ENCODE results near the gene PCCA.

Gene PCCA

DNA sequence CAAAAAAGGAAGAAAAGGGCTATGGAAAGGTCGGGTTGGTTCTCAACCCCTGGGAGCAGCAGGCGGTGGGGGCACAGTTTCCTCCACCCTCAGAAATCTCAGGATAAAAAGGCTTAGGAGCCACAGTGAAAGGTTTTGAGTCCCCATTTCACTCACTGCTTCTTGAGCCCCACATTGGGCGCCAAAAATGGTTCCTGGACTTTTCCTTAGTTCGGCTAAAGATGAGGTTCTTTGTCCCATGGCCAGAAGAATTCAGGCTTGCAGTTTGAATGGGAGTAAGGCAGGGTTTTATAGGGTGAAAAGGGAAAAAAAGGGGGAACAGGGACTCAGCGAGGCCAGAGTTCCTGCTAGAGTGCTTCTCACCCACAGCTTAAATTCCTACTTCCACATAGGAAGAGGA lies 320.2 kb downstream of the PCCA start:
- Histone ChIP-seq H3K4me1 (ENCODE audit: control insufficient read depth in 1 of 2, insufficient read depth in 2 of 2, low read length in 2 of 2) (no peaks in the 10 kb centered on the region), H2BK12ac (ENCODE audit: low read length) (no peak overlapping the region), H2AK5ac (ENCODE audit: low read length) (no peak overlapping the region), H4K12ac (ENCODE audit: low read depth, low read length) (no peak overlapping the region), H3K79me2 (ENCODE audit: control insufficient read depth, insufficient read depth, low read length, poor library complexity) (no peaks in the 10 kb centered on the region), H4K8ac (ENCODE audit: low read depth, low read length) (no peak overlapping the region), H3K4ac (ENCODE audit: low read depth, low read length) (no peak overlapping the region), H3K9ac (ENCODE audit: low read length) (no peak overlapping the region), H3K9me3 (ENCODE audit: insufficient read depth, low read depth, low read length) (peaks cover 14% of the 10 kb centered on the region), H3K14ac (ENCODE audit: low read length) (no peak overlapping the region), H4K91ac (ENCODE audit: low read depth, low read length) (no peak overlapping the region), H2BK120ac (ENCODE audit: insufficient read depth, low read length, poor library complexity) (no peak overlapping the region), H2AFZ (ENCODE audit: insufficient read depth, low read length, poor library complexity) (no peak overlapping the region), H3K23ac (ENCODE audit: low read length) (no peak overlapping the region), H3K4me3 (ENCODE audit: low read depth, low read length) (no peak overlapping the region), H2BK5ac (ENCODE audit: low read depth, low read length, poor library complexity) (no peak overlapping the region), H3K18ac (ENCODE audit: low read length) (no peak overlapping the region), H3K4me2 (ENCODE audit: low read length) (no peak overlapping the region), H3K27ac (ENCODE audit: low read depth, low read length) (no peak overlapping the region), H3K27me3 (ENCODE audit: insufficient read depth, low read length) (no peaks in the 10 kb centered on the region), H3K79me1 (ENCODE audit: low read length) (no peaks in the 10 kb centered on the region), H3K36me3 (ENCODE audit: control insufficient read depth in 1 of 2, insufficient read depth in 2 of 2, low read length in 2 of 2) (peaks cover 8 to 9% of the 10 kb centered on the region in 2 experiments)
- WGBS (ENCODE audit: extremely low coverage, insufficient coverage, insufficient read length) = no CpG with 5 or more reads among the region's 5 CpGs
- no peak for DNase-seq

DNA sequence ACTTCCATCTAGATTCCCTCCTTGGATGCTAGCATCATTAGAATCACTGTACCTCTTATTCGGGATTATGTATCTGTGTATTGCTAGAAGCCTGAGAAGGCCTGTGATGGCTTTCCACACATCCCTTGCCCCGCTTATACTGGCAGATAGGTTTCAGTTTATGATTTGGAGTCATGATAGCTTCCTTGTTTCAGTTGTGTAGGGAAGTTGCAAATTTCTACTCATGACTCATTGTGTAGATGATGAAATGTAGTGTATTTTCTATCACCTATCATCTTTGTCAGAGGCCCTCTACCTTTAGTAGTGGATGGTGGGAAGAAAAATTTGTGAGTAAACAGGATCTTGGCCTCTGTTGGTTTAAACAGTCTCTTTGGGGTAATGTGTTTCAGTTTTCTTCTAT lies 334.5 kb downstream of the PCCA start:
- Histone ChIP-seq H3K79me2 (ENCODE audit: control insufficient read depth, insufficient read depth, low read length, poor library complexity) (no peaks in the 10 kb centered on the region), H3K4me1 (ENCODE audit: control insufficient read depth in 1 of 2, insufficient read depth in 2 of 2, low read length in 2 of 2) (no peaks in the 10 kb centered on the region), H3K27ac (ENCODE audit: low read depth, low read length) (no peak overlapping the region), H3K18ac (ENCODE audit: low read length) (no peak overlapping the region), H3K4me2 (ENCODE audit: low read length) (no peak overlapping the region), H4K12ac (ENCODE audit: low read depth, low read length) (no peak overlapping the region), H3K9me3 (ENCODE audit: insufficient read depth, low read depth, low read length) (no peaks in the 10 kb centered on the region), H3K4me3 (ENCODE audit: low read depth, low read length) (no peak overlapping the region), H3K36me3 (ENCODE audit: control insufficient read depth in 1 of 2, insufficient read depth in 2 of 2, low read length in 2 of 2) (no peaks in the 10 kb centered on the region), H3K27me3 (ENCODE audit: insufficient read depth, low read length) (no peaks in the 10 kb centered on the region), H3K79me1 (ENCODE audit: low read length) (no peaks in the 10 kb centered on the region), H3K23ac (ENCODE audit: low read length) (no peak overlapping the region), H2BK12ac (ENCODE audit: low read length) (no peak overlapping the region), H2AFZ (ENCODE audit: insufficient read depth, low read length, poor library complexity) (no peak overlapping the region), H3K4ac (ENCODE audit: low read depth, low read length) (no peak overlapping the region), H4K91ac (ENCODE audit: low read depth, low read length) (no peak overlapping the region), H2BK120ac (ENCODE audit: insufficient read depth, low read length, poor library complexity) (no peak overlapping the region), H2AK5ac (ENCODE audit: low read length) (no peak overlapping the region), H4K8ac (ENCODE audit: low read depth, low read length) (no peak overlapping the region), H2BK5ac (ENCODE audit: low read depth, low read length, poor library complexity) (no peak overlapping the region), H3K14ac (ENCODE audit: low read length) (no peak overlapping the region), H3K9ac (ENCODE audit: low read length) (no peak overlapping the region)
- peak in 1 of 2 donors; percentile 10 for DNase-seq
- WGBS (ENCODE audit: extremely low coverage, insufficient coverage, insufficient read length) = no CpG with 5 or more reads among the region's 2 CpGs

- no peak overlapping the region for H3K23ac ChIP-seq (ENCODE audit: low read length)
- H4K12ac ChIP-seq (ENCODE audit: low read depth, low read length) = no peak overlapping the region
- no peak overlapping the region for H3K4ac ChIP-seq (ENCODE audit: low read depth, low read length)
- no peaks in the 10 kb centered on the region for H3K27me3 ChIP-seq (ENCODE audit: insufficient read depth, low read length)
- no peak overlapping the region for H2BK12ac ChIP-seq (ENCODE audit: low read length)
- no peak overlapping the region for H2AK5ac ChIP-seq (ENCODE audit: low read length)
- no peak overlapping the region for H2AFZ ChIP-seq (ENCODE audit: insufficient read depth, low read length, poor library complexity)
- no peak overlapping the region for H4K8ac ChIP-seq (ENCODE audit: low read depth, low read length)
- no peak overlapping the region for H3K9ac ChIP-seq (ENCODE audit: low read length)
- peaks cover 0 to 2% of the 10 kb centered on the region in 2 experiments for H3K4me1 ChIP-seq (ENCODE audit: control insufficient read depth in 1 of 2, insufficient read depth in 2 of 2, low read length in 2 of 2)
- no peak overlapping the region for H3K18ac ChIP-seq (ENCODE audit: low read length)
- no peak overlapping the region for H4K91ac ChIP-seq (ENCODE audit: low read depth, low read length)
- no peak overlapping the region for H3K4me2 ChIP-seq (ENCODE audit: low read length)
- H3K27ac ChIP-seq (ENCODE audit: low read depth, low read length) = no peak overlapping the region
- no peak overlapping the region for H2BK5ac ChIP-seq (ENCODE audit: low read depth, low read length, poor library complexity)
- no peak overlapping the region for H2BK120ac ChIP-seq (ENCODE audit: insufficient read depth, low read length, poor library complexity)
- DNase-seq = no peak
- H3K36me3 ChIP-seq (ENCODE audit: control insufficient read depth in 1 of 2, insufficient read depth in 2 of 2, low read length in 2 of 2) = no peaks in the 10 kb centered on the region
- no peaks in the 10 kb centered on the region for H3K79me2 ChIP-seq (ENCODE audit: control insufficient read depth, insufficient read depth, low read length, poor library complexity)
- no peak overlapping the region for H3K4me3 ChIP-seq (ENCODE audit: low read depth, low read length)
- WGBS (ENCODE audit: extremely low coverage, insufficient coverage, insufficient read length) = no CpG with 5 or more reads among the region's 3 CpGs
- no peak overlapping the region for H3K14ac ChIP-seq (ENCODE audit: low read length)
- no peaks in the 10 kb centered on the region for H3K79me1 ChIP-seq (ENCODE audit: low read length)
- H3K9me3 ChIP-seq (ENCODE audit: insufficient read depth, low read depth, low read length) = no peaks in the 10 kb centered on the region
These were observed 340.1 kb downstream of the PCCA start for GRCh38 chr13:100428986-100429385.

DNA sequence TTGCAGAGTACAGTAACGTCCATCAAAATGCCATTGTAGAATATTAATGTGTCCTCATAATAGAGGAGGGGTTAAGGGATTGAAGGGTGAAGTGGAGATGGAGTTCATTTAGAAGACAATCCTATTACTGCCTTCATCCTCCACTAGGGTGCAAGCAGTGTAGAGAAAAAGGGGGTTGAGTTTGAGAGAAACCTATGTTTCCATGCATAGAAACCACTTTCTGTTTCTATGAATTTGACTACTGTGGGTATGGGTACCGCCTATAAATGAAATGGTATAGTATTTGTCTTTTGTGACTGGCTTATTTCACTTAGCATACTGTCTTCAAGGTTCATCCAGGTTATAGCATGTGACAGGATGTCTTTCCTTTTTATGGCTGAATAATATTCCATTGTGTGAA lies 343.7 kb downstream of the PCCA start:
- H3K4me1 ChIP-seq (ENCODE audit: control insufficient read depth in 1 of 2, insufficient read depth in 2 of 2, low read length in 2 of 2) = peaks cover 0 to 6% of the 10 kb centered on the region in 2 experiments
- no peak overlapping the region for H3K4me3 ChIP-seq (ENCODE audit: low read depth, low read length)
- no peak overlapping the region for H3K23ac ChIP-seq (ENCODE audit: low read length)
- no peaks in the 10 kb centered on the region for H3K27me3 ChIP-seq (ENCODE audit: insufficient read depth, low read length)
- no peak overlapping the region for H4K8ac ChIP-seq (ENCODE audit: low read depth, low read length)
- no peak overlapping the region for H2BK120ac ChIP-seq (ENCODE audit: insufficient read depth, low read length, poor library complexity)
- H3K36me3 ChIP-seq (ENCODE audit: control insufficient read depth in 1 of 2, insufficient read depth in 2 of 2, low read length in 2 of 2) = no peaks in the 10 kb centered on the region
- no peak overlapping the region for H3K27ac ChIP-seq (ENCODE audit: low read depth, low read length)
- H2BK12ac ChIP-seq (ENCODE audit: low read length) = no peak overlapping the region
- H3K9ac ChIP-seq (ENCODE audit: low read length) = no peak overlapping the region
- no peak for DNase-seq
- H3K79me1 ChIP-seq (ENCODE audit: low read length) = no peaks in the 10 kb centered on the region
- no peak overlapping the region for H4K91ac ChIP-seq (ENCODE audit: low read depth, low read length)
- H3K18ac ChIP-seq (ENCODE audit: low read length) = no peak overlapping the region
- H2AK5ac ChIP-seq (ENCODE audit: low read length) = no peak overlapping the region
- H3K4ac ChIP-seq (ENCODE audit: low read depth, low read length) = no peak overlapping the region
- H2BK5ac ChIP-seq (ENCODE audit: low read depth, low read length, poor library complexity) = no peak overlapping the region
- H3K79me2 ChIP-seq (ENCODE audit: control insufficient read depth, insufficient read depth, low read length, poor library complexity) = no peaks in the 10 kb centered on the region
- H3K4me2 ChIP-seq (ENCODE audit: low read length) = no peak overlapping the region
- no peak overlapping the region for H3K14ac ChIP-seq (ENCODE audit: low read length)
- no peaks in the 10 kb centered on the region for H3K9me3 ChIP-seq (ENCODE audit: insufficient read depth, low read depth, low read length)
- no CpG with 5 or more reads among the region's 2 CpGs for WGBS (ENCODE audit: extremely low coverage, insufficient coverage, insufficient read length)
- no peak overlapping the region for H2AFZ ChIP-seq (ENCODE audit: insufficient read depth, low read length, poor library complexity)
- no peak overlapping the region for H4K12ac ChIP-seq (ENCODE audit: low read depth, low read length)
